Placental epithelial cell (primary cell): Measurements from ENCODE around the gene DPAGT1. TPM values are rescaled to one million over a fixed set of nuclear protein-coding genes. Genes with fewer than 3 reads are reported as not detected.

Experiments
- total RNA-seq: library from RNA; depleted of rRNA; stranded (reverse); fragments of >200 nt; gene quantifications from 2 replicates; pipeline ENCODE4 v1.2.3, GENCODE V29; 2012

Gene DPAGT1
- total RNA-seq = 20.0 and 32.4 TPM in 2 replicates

GRCh38 chr11:119101759-119102423 is at the start of gene DPAGT1:
Gene DPAGT1 (minus strand): TSS chr11:119101853. CDS start chr11:119101655, 198 bp downstream.

GRCh38 chr11:119149018-119149785 is 47.5 kb upstream of the DPAGT1 start, which contains the start of gene ABCG4:
Gene ABCG4 (plus strand): TSS chr11:119149052. CDS start chr11:119149966, 914 bp downstream.

GRCh38 chr11:119121008-119121810 is 19.6 kb upstream of the DPAGT1 start, which contains the start of gene HINFP:
Gene HINFP (plus strand): TSS chr11:119121580. CDS start chr11:119126945, 5,365 bp downstream.

DNA sequence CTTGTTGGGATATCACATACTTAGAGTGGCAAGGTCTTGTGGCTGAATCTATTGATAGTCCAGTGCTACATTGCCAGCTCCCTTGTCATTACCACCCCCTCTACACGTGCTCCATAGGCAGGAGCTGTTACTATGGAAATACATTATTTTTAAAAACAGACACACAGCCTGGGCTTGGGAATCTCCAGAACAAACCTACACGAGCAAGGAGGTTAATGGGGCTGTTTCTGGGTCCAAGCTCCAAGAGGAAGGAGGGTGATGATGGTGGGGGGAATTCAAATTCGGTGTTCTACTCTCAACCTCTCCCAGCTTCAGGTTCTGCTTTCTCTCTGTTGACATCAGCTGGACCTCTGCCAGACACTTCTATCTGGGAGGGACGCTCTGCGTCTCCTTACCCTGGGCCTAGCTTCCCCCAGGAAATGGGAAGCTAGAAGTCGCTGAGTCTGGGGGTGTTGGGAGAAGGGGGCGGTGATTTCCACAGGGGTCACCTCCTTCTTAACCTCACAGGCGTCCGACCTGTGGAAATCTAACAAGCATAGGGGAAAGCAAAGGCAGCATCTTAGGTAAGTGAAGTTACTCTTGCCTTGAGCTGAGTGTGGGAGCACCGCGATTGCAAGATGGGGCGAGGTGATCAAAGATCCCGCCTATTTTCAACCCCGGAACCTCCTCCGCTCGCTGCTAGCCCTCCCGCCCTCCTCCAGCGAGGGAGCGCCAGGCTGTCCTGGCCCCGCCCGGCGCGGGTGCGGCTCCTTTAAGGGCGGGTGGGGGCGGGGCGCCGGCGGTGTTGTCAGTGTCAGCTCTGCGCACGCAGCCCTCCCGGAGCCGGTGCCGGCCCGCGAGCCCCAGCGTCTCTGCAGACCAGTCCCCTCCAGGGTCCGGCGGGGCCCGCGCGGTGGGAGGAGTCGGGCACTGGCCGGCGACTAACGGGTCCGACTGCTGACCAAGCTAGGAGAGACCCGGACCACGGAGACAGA is 5.2 kb upstream of the DPAGT1 start, which contains the start of gene C2CD2L:
Gene C2CD2L (plus strand): TSS at position 781 of the 974 bp plus-strand sequence. CDS start 398 bp downstream, outside the sequence.

DNA sequence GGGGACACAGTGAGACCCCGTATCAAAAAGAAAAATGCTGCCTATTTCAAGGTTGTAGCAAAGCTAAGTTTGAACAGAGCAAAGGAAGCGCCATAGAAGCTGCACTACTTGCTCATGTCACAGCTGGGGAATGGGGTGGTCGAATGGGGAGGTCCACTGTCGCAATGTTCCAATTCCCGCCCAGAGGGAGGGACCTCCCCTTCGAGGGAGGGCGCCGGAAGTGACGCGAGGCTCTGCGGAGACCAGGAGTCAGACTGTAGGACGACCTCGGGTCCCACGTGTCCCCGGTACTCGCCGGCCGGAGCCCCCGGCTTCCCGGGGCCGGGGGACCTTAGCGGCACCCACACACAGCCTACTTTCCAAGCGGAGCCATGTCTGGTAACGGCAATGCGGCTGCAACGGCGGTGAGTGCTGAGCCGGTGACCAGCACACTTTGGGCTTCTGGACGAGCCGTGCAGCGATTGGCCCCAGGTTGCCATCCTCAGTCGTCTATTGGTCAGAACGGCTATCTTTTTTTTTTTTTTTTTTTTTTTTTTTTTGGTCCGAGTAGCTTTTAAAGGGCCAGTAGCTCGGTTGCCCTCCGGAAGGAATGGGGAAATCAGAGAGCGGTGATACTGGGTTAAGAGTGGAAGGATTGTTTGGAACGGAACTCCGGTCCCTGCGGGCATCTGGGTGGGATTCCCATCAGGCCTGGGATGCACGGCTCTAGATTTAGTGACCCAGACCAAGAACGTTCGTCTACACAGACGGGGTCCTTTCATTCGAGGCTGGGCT is 16.8 kb downstream of the DPAGT1 start, which contains the start of gene HMBS:
Gene HMBS (plus strand): TSS at position 219 of the 774 bp plus-strand sequence. CDS start 153 bp downstream, at position 372.

GRCh38 chr11:119067371-119068222 is 34.1 kb downstream of the DPAGT1 start, which contains the start of gene VPS11:
Gene VPS11 (plus strand): TSS chr11:119067818. CDS start chr11:119067824, 6 bp downstream.

GRCh38 chr11:119057000-119057769 is 44.5 kb downstream of the DPAGT1 start, which contains the start of gene HYOU1:
Gene HYOU1 (minus strand): TSS chr11:119057205. CDS start chr11:119056160, 1,045 bp downstream.

Other genes with a start within 250 kb of the DPAGT1 start
- gene CXCR5, start 218.0 kb downstream of the DPAGT1 start, total RNA-seq = 0.11 TPM in 1 of 2 replicates, not detected in the other
- gene BCL9L, start 175.9 kb downstream of the DPAGT1 start, total RNA-seq = 31.4 and 35.3 TPM in 2 replicates
- gene UPK2, start 145.6 kb downstream of the DPAGT1 start, total RNA-seq = 0.33 and 2.4 TPM in 2 replicates
- gene FOXR1, start 130.1 kb downstream of the DPAGT1 start, total RNA-seq = not detected in 2 replicates
- gene CENATAC, start 103.7 kb downstream of the DPAGT1 start, total RNA-seq = 16.8 and 20.8 TPM in 2 replicates
- 703 and 705 TPM in 2 replicates for gene RPS25, start 83.5 kb downstream of the DPAGT1 start, total RNA-seq
- 91.3 and 95.8 TPM in 2 replicates for gene TRAPPC4, start 83.1 kb downstream of the DPAGT1 start, total RNA-seq
- 26.3 and 30.4 TPM in 2 replicates for gene SLC37A4, start 71.0 kb downstream of the DPAGT1 start, total RNA-seq
- gene HYOU1, start 44.6 kb downstream of the DPAGT1 start, total RNA-seq = 63.6 and 225 TPM in 2 replicates
- gene VPS11, start 34.0 kb downstream of the DPAGT1 start, total RNA-seq = 23.2 and 28.7 TPM in 2 replicates
- 2.7 and 12.8 TPM in 2 replicates for gene HMBS, start 17.0 kb downstream of the DPAGT1 start, total RNA-seq
- gene C2CD2L, start 5.5 kb upstream of the DPAGT1 start, total RNA-seq = 2.4 and 4.6 TPM in 2 replicates
- gene HINFP, start 19.7 kb upstream of the DPAGT1 start, total RNA-seq = 20.4 and 21.0 TPM in 2 replicates
- under 0.01 and 0.11 TPM in 2 replicates for gene ABCG4, start 47.2 kb upstream of the DPAGT1 start, total RNA-seq
- 20.0 and 32.3 TPM in 2 replicates for gene NLRX1, start 66.9 kb upstream of the DPAGT1 start, total RNA-seq
- gene NHERF4, start 83.6 kb upstream of the DPAGT1 start, total RNA-seq = not detected in 2 replicates
- gene CBL, start 104.5 kb upstream of the DPAGT1 start, total RNA-seq = 5.5 and 8.1 TPM in 2 replicates
- 0.39 and 5.9 TPM in 2 replicates for gene MCAM, start 215.3 kb upstream of the DPAGT1 start, total RNA-seq
- 5.5 and 6.2 TPM in 2 replicates for gene RNF26, start 232.7 kb upstream of the DPAGT1 start, total RNA-seq
- under 0.01 TPM in 1 of 2 replicates, not detected in the other for gene C1QTNF5, start 239.0 kb upstream of the DPAGT1 start, total RNA-seq
- not detected in 2 replicates for gene MFRP, start 244.9 kb upstream of the DPAGT1 start, total RNA-seq